SW 1271 (cell line): ENCODE measurements around the gene INHBB.
"Not testable (repeated sequence)": the region's sequence is repeated elsewhere in the genome, so short reads cannot be mapped to it uniquely, and the experiment has no call there.

ENCODE experiments used
- DNase-seq, 2 experiments: peaks; one replicate each; lab custom pipeline; 2025; lab: John Stamatoyannopoulos, UW

The INHBB gene

GRCh38 chr2:120346026-120346666, at the start of gene INHBB:
TSS of gene INHBB (plus strand) at chr2:120346136. CDS start at chr2:120346189, 53 bp downstream.
- no peak for DNase-seq

- DNase-seq: no peak
Measured at GRCh38 chr2:120298173-120298835, 47.6 kb upstream of the INHBB start.

GRCh38 chr2:120299004-120299403, 46.9 kb upstream of the INHBB start:
- no peak for DNase-seq

- no peak for DNase-seq
Measured at GRCh38 chr2:120299561-120299960, 46.4 kb upstream of the INHBB start.

- DNase-seq: no peak
Measured at GRCh38 chr2:120300385-120300784, 45.6 kb upstream of the INHBB start.

GRCh38 chr2:120301284-120301683, 44.7 kb upstream of the INHBB start:
- DNase-seq: no peak

- DNase-seq: no peak
Measured at GRCh38 chr2:120302301-120302700, 43.6 kb upstream of the INHBB start.

- DNase-seq: no peak
Measured at GRCh38 chr2:120303177-120303576, 42.8 kb upstream of the INHBB start.

- peak in 1 of 2 experiments; percentile 11 for DNase-seq
Measured at GRCh38 chr2:120305296-120305695, 40.6 kb upstream of the INHBB start.

GRCh38 chr2:120305937-120306490, 39.9 kb upstream of the INHBB start:
- no peak for DNase-seq

- DNase-seq: no peak
Measured at GRCh38 chr2:120307482-120307881, 38.5 kb upstream of the INHBB start.

GRCh38 chr2:120308038-120308910, 37.7 kb upstream of the INHBB start:
- no peak for DNase-seq

- no peak for DNase-seq
Measured at GRCh38 chr2:120310136-120310535, 35.8 kb upstream of the INHBB start.

- DNase-seq: not testable (repeated sequence)
Measured at GRCh38 chr2:120310841-120311240, 35.1 kb upstream of the INHBB start.

- DNase-seq: no peak
Measured at GRCh38 chr2:120312076-120312475, 33.9 kb upstream of the INHBB start.

GRCh38 chr2:120312860-120313694, 32.9 kb upstream of the INHBB start:
- DNase-seq: peak; percentile 22 to 69

- no peak for DNase-seq
Measured at GRCh38 chr2:120313695-120314615, 32.0 kb upstream of the INHBB start.

- DNase-seq: no peak
Measured at GRCh38 chr2:120314690-120315366, 31.1 kb upstream of the INHBB start.

- no peak for DNase-seq
Measured at GRCh38 chr2:120315367-120316033, 30.4 kb upstream of the INHBB start.
